Sigmoid colon (tissue), 7 donors: ENCODE data around the gene WHRN. TPM values are rescaled to one million over a fixed set of nuclear protein-coding genes. Genes with fewer than 3 reads are reported as not detected.
A peak's percentile ranks its signal among the peaks of the same experiment; 100 is the strongest.

Experiments
- DNase-seq: peaks from one replicate; pipeline ENCODE4 v3.0.0-alpha.2; 2019
- H3K27ac ChIP-seq, 4 donors: fragments of 200-600 bp; sonication (generic); one replicate each; pipeline ENCODE4 v1.5.1; 2016 to 2019; ENCODE audit warnings: mild to moderate bottlenecking in 1 of 4
- H3K27me3 ChIP-seq, 3 donors: fragments of 200-600 bp; sonication (generic); one replicate each; pipeline ENCODE4 v1.5.1; 2019; ENCODE audit warnings: mild to moderate bottlenecking in 1 of 3
- H3K36me3 ChIP-seq, 4 donors: fragments of 200-600 bp; sonication (generic); one replicate each; pipeline ENCODE4 v1.5.1; 2016 to 2019
- H3K4me1 ChIP-seq, 4 donors: fragments of 200-600 bp; sonication (generic); one replicate each; pipeline ENCODE4 v1.5.1; 2017 to 2019
- H3K4me3 ChIP-seq, 4 donors: fragments of 200-600 bp; sonication (generic); one replicate each; pipeline ENCODE4 v1.5.1; 2017 to 2019; ENCODE audit warnings: mild to moderate bottlenecking in 2 of 4, moderate library complexity in 1 of 4
- H3K9me3 ChIP-seq, 4 donors: fragments of 200-600 bp in 3 of 4; sonication (generic) in 3 of 4; one replicate each; pipeline versions ENCODE4 v1.5.1 to v1.6.1; 2013 to 2019
- CTCF ChIP-seq, 4 experiments: fragments of 450-650 bp in 3 of 4; fragments of 200-600 bp in 1 of 4; IDR thresholded peaks; one replicate each; pipeline ENCODE4 v1.5.1; 2016 to 2019; ENCODE audit warnings: antibody characterized with exemption in 4 of 4, mild to moderate bottlenecking in 3 of 4, moderate library complexity in 2 of 4
- EP300 ChIP-seq, 4 donors: sonication (generic); formaldehyde crosslinking; IDR thresholded peaks; one replicate each; pipeline ENCODE4 v1.6.1; 2017; ENCODE audit warnings: antibody characterized with exemption in 4 of 4
- POLR2A ChIP-seq, 2 donors: fragments of 450-650 bp; IDR thresholded peaks; one replicate each; pipeline ENCODE4 v1.6.1; 2016; ENCODE audit warnings: antibody characterized with exemption in 2 of 2, mild to moderate bottlenecking in 2 of 2, moderate library complexity in 2 of 2
- POLR2AphosphoS5 ChIP-seq, 4 donors: sonication (generic); formaldehyde crosslinking; IDR thresholded peaks; one replicate each; pipeline ENCODE4 v1.6.1; 2017; ENCODE audit warnings: antibody characterized with exemption in 4 of 4
- WGBS, 2 donors: extraction: QIAGEN DNeasy Blood & Tissue Kit; methylation state at CpG; one replicate each; pipeline ENCODE4 v1.1.7; 2013; 5-methylcytosine and 5-hydroxymethylcytosine counted together
- intact Hi-C: fragments of 100-400 bp; cut with DNase I; formaldehyde crosslinking; loops from one replicate; pipeline ENCODE4 v1.15.1; 2023
- polyA plus RNA-seq, 3 donors: library from polyadenylated mRNA; stranded (reverse); fragments of 200-250 nt; gene quantifications; one replicate each; pipeline ENCODE4 v1.2.3, GENCODE V29; 2013
- total RNA-seq, 4 donors: library from RNA; depleted of rRNA; stranded (reverse); fragments of >200 nt; gene quantifications; one replicate each; pipeline ENCODE4 v1.1.0, GENCODE V29; 2016
- donor health status: healthy with polysubstance abuse.
- donor health status: Bipolar disorder and iron deficiency.
- donor health status: healthy.

Gene WHRN
- total and polyA plus RNA-seq, 7 donors: 0.60 to 7.8 (median 5.4) TPM

GRCh38 chr9:114416290-114416689, 89.0 kb downstream of the WHRN start:
- H3K27me3 ChIP-seq: no peaks in the 10 kb centered on the region
- no peaks in the 10 kb centered on the region for H3K9me3 ChIP-seq
- DNase-seq: no peak
- peaks cover 0 to 16% (median 1%) of the 10 kb centered on the region in 4 donors for H3K36me3 ChIP-seq
- no peak overlapping the region for H3K4me3 ChIP-seq
- peaks cover 0 to 18% (median 14%) of the 10 kb centered on the region in 4 donors for H3K4me1 ChIP-seq
- no peak overlapping the region for H3K27ac ChIP-seq
- WGBS, 2 donors: 74 to 77% methylated on average over 5 of the region's 5 CpGs
- TF ChIP-seq POLR2A (IDR thresholded peaks at IDR 0.05) (no peak), CTCF (IDR thresholded peaks at IDR 0.05) (no peak), EP300 (IDR thresholded peaks at IDR 0.05) (no peak), POLR2AphosphoS5 (IDR thresholded peaks at IDR 0.05) (no peak)
- intact Hi-C loops: no loop called here

- DNase-seq: no peak
- Histone ChIP-seq H3K27me3 (no peaks in the 10 kb centered on the region), H3K4me1 (peaks cover 0 to 18% (median 14%) of the 10 kb centered on the region in 4 donors), H3K36me3 (peaks cover 0 to 7% (median 1%) of the 10 kb centered on the region in 4 donors), H3K9me3 (no peaks in the 10 kb centered on the region), H3K27ac (peak overlapping the region; percentile 38 to 64 (median 50)), H3K4me3 (no peak overlapping the region)
- TF ChIP-seq POLR2A (IDR thresholded peaks at IDR 0.05): no peak
- no peak for TF ChIP-seq CTCF (IDR thresholded peaks at IDR 0.05)
- TF ChIP-seq POLR2AphosphoS5 (IDR thresholded peaks at IDR 0.05): no peak
- TF ChIP-seq EP300 (IDR thresholded peaks at IDR 0.05): no peak
- WGBS, 2 donors: 57 to 67% methylated on average over 2 of the region's 2 CpGs
- intact Hi-C loops: no loop called here
Measured at GRCh38 chr9:114414346-114414745, 90.9 kb downstream of the WHRN start.

GRCh38 chr9:114413861-114414301, 91.4 kb downstream of the WHRN start:
- DNase-seq: no peak
- Histone ChIP-seq H3K27me3 (no peaks in the 10 kb centered on the region), H3K9me3 (no peaks in the 10 kb centered on the region), H3K4me1 (peaks cover 0 to 18% (median 14%) of the 10 kb centered on the region in 4 donors), H3K36me3 (peaks cover 0 to 3% (median 1%) of the 10 kb centered on the region in 4 donors), H3K4me3 (no peak overlapping the region), H3K27ac (peak overlapping the region in 3 of 4 donors; percentile 41 to 64 (median 59))
- TF ChIP-seq CTCF (IDR thresholded peaks at IDR 0.05) (no peak), EP300 (IDR thresholded peaks at IDR 0.05) (no peak), POLR2AphosphoS5 (IDR thresholded peaks at IDR 0.05) (peak in 1 of 4 donors; percentile 30), POLR2A (IDR thresholded peaks at IDR 0.05) (no peak)
- intact Hi-C loops: no loop called here
- WGBS, 2 donors: 66 to 77% methylated on average over 5 of the region's 5 CpGs

GRCh38 chr9:114412048-114412683, 93.1 kb downstream of the WHRN start:
- 92 to 93% methylated on average over 12 of the region's 12 CpGs for WGBS, 2 donors
- TF ChIP-seq CTCF (IDR thresholded peaks at IDR 0.05) (no peak), POLR2AphosphoS5 (IDR thresholded peaks at IDR 0.05) (no peak), POLR2A (IDR thresholded peaks at IDR 0.05) (no peak), EP300 (IDR thresholded peaks at IDR 0.05) (no peak)

More at GRCh38 chr9:114412048-114412683, 93.1 kb downstream of the WHRN start:
- no peak overlapping the region for H3K4me3 ChIP-seq
- no peaks in the 10 kb centered on the region for H3K27me3 ChIP-seq
- H3K27ac ChIP-seq: no peak overlapping the region
- peaks cover 0 to 18% (median 14%) of the 10 kb centered on the region in 4 donors for H3K4me1 ChIP-seq
- peaks cover 0 to 4% (median under 1%) of the 10 kb centered on the region in 4 donors for H3K36me3 ChIP-seq
- intact Hi-C loops: no loop called here
- no peak for DNase-seq
- H3K9me3 ChIP-seq: no peaks in the 10 kb centered on the region
